ENCODE measurements around the gene RNF150.

DNA sequence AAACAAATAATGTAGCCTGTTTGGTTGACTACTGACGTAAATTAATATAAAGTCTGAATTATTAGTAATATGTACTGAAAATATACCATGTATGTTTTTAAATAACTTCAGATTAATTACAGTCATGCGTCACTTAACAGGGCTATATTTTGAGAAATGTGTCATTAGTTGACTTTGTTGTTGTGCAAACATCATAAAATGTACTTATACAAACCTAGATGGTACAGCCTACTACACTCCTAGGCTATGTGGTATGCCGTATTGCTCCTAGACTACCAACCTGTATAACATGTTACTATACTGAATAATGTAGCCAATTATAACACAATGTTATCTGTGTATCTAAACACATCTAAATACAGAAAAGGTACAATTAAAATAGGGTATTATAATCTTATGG, 66.6 kb downstream of the RNF150 start:
- TF ChIP-seq, protein P1, sequence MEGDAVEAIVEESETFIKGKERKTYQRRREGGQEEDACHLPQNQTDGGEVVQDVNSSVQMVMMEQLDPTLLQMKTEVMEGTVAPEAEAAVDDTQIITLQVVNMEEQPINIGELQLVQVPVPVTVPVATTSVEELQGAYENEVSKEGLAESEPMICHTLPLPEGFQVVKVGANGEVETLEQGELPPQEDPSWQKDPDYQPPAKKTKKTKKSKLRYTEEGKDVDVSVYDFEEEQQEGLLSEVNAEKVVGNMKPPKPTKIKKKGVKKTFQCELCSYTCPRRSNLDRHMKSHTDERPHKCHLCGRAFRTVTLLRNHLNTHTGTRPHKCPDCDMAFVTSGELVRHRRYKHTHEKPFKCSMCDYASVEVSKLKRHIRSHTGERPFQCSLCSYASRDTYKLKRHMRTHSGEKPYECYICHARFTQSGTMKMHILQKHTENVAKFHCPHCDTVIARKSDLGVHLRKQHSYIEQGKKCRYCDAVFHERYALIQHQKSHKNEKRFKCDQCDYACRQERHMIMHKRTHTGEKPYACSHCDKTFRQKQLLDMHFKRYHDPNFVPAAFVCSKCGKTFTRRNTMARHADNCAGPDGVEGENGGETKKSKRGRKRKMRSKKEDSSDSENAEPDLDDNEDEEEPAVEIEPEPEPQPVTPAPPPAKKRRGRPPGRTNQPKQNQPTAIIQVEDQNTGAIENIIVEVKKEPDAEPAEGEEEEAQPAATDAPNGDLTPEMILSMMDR (IDR thresholded peaks at IDR 0.05), result no peak
- TF ChIP-seq EP300 (IDR thresholded peaks at IDR 0.05) (no peak), POLR2A (IDR thresholded peaks at IDR 0.05) (no peak)
